ENCODE data around the gene IQGAP1. TPM values are rescaled to one million over a fixed set of nuclear protein-coding genes. Genes with fewer than 3 reads are reported as not detected.

IQGAP1 gene
- total RNA-seq, 3 donors from 2014 or later (not counting 1 experiment from before 2014, with no cell fraction given), result 431 to 493 (median 446) TPM

DNA sequence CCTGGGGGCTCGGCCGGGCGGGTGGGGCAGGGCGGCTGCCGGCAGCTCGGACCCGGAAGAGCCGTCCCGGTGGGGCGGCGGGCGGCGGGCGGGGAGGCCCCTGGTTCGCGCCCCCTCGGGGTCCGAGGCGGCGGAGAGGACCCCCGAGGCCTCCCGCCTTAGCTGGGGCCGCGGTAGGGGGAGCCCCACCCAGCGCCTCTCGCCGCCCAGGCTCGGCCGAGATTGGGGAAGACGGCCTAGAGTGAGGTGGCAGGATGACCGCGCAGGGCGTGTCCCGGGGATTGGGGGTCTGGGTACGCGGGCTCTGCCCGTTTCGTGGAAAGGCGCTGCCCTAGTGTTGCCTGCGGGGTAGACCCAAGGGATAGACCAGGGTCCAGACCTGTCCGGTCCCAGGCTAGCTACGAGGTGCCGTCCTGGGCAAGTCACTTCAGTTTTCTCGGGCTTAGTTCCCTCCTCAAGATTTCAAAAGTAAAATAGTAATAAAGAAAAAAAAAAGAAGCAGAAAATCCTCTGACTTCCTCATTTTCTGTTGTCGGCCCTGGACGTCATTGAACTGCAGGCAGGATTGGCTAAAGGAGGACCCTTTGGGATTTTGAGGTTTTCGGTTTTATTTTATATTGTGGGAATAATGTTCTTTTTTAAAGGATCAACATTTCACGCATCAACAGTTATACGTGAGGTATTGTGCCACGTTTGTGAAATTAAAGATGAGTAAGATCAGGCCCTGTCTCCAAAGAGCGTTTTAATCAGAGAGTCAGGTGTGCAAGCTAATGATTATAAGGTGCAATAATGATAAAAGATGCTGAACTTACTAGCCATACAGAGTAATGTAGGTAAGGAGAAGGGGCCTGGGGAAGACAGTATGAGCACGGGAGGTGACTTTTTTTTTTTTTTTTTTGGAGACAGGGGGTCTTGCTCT lies 679 bp downstream of the IQGAP1 start:
- Histone ChIP-seq H3K4me1 (ENCODE audit: control insufficient read depth, insufficient read depth, low read length) (peaks cover 42% of the 10 kb centered on the region), H3K4me3 (ENCODE audit: low read length) (peak overlapping the region; percentile 97), H3K27ac (ENCODE audit: low read length) (peak overlapping the region; percentile 97), H3K36me3 (ENCODE audit: control insufficient read depth, insufficient read depth, low read length) (peaks cover 30% of the 10 kb centered on the region), H3K9me3 (ENCODE audit: control insufficient read depth, insufficient read depth, low read length) (no peaks in the 10 kb centered on the region), H3K27me3 (ENCODE audit: control insufficient read depth, insufficient read depth, low read length) (no peaks in the 10 kb centered on the region)
- Mint-ChIP-seq H3K9me3 (no peaks in the 10 kb centered on the region), H3K27me3 (ENCODE audit: low read depth in 2 of 2) (no peaks in the 10 kb centered on the region), H3K4me1 (peaks cover 57 to 64% of the 10 kb centered on the region in 2 donors), H3K36me3 (peaks cover 13% of the 10 kb centered on the region), H3K4me3 (peak overlapping the region; percentile 96), H3K27ac (peak overlapping the region; percentile 53 to 96)
- peak; percentile 64 to 70 for DNase-seq
- ATAC-seq, result peak; percentile 32 to 60 (median 37)
- intact Hi-C loops (cut with micrococcal nuclease), result loop anchor here (1.0 to 2.0 kb wide), 3 partner anchors 12 to 31 kb away; no protein-coding TSS in a partner anchor
- TF ChIP-seq, protein P1, sequence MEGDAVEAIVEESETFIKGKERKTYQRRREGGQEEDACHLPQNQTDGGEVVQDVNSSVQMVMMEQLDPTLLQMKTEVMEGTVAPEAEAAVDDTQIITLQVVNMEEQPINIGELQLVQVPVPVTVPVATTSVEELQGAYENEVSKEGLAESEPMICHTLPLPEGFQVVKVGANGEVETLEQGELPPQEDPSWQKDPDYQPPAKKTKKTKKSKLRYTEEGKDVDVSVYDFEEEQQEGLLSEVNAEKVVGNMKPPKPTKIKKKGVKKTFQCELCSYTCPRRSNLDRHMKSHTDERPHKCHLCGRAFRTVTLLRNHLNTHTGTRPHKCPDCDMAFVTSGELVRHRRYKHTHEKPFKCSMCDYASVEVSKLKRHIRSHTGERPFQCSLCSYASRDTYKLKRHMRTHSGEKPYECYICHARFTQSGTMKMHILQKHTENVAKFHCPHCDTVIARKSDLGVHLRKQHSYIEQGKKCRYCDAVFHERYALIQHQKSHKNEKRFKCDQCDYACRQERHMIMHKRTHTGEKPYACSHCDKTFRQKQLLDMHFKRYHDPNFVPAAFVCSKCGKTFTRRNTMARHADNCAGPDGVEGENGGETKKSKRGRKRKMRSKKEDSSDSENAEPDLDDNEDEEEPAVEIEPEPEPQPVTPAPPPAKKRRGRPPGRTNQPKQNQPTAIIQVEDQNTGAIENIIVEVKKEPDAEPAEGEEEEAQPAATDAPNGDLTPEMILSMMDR (IDR thresholded peaks at IDR 0.05), result no peak
- 2% methylated on average over 51 of the region's 52 CpGs for WGBS (ENCODE audit: insufficient coverage)

DNA sequence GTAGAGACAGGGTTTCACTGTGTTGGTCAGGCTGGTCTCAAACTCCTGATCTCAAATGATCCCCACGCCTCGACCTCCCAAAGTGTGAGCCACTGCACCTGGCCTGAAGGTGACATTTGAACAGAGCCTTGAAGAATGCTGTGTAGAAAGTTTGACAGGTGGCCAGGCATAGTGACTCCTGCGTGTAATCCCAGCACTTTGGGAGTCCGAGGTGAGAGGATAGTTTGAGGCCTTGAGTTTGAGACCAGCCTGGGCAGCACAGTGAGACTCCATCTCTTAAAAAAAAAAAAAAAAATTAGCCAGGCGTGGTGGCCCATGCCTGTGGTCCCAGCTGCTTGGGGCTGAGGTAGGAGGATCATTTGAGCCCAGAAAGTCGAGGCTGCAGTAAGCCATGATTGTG lies 1.5 kb downstream of the IQGAP1 start:
- H3K27ac ChIP-seq (ENCODE audit: low read length), result peak overlapping the region; percentile 97
- H3K36me3 ChIP-seq (ENCODE audit: control insufficient read depth, insufficient read depth, low read length), result peaks cover 30% of the 10 kb centered on the region
- intact Hi-C loops (cut with micrococcal nuclease), result loop anchor here (2.0 kb wide), 1 partner anchor 19 kb away; no protein-coding TSS in a partner anchor
- ATAC-seq (no peak), DNase-seq (no peak)
- H3K4me3 ChIP-seq (ENCODE audit: low read length), result peak overlapping the region; percentile 97
- Mint-ChIP-seq H3K36me3 (peaks cover 13% of the 10 kb centered on the region), H3K4me1 (peaks cover 63 to 68% of the 10 kb centered on the region in 2 donors), H3K9me3 (no peaks in the 10 kb centered on the region), H3K27ac (peak overlapping the region; percentile 53 to 96), H3K27me3 (ENCODE audit: low read depth in 2 of 2) (no peaks in the 10 kb centered on the region), H3K4me3 (peak overlapping the region; percentile 96)
- TF ChIP-seq, protein P1 (IDR thresholded peaks at IDR 0.05), result no peak
- WGBS (ENCODE audit: insufficient coverage), result 54% methylated on average over 6 of the region's 6 CpGs
- no peaks in the 10 kb centered on the region for H3K9me3 ChIP-seq (ENCODE audit: control insufficient read depth, insufficient read depth, low read length)
- no peaks in the 10 kb centered on the region for H3K27me3 ChIP-seq (ENCODE audit: control insufficient read depth, insufficient read depth, low read length)
- H3K4me1 ChIP-seq (ENCODE audit: control insufficient read depth, insufficient read depth, low read length), result peaks cover 50% of the 10 kb centered on the region

DNA sequence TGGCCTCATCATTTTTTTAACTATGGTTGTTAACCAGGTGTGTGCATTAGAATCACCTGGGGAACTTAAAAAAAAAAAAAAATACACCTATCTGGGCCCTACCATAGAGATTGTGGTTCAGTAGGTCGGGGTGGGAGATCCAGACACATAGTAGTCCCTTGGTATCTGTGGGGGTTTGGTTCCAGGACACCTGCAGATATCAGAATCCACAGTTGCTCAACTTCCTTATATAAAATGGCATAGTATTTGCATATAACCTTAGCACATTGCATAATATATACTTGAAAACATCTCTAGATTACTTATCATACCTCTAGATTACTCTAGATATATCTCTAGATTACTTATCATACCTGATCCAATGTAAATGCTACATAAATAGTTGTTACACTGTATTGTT lies 5.0 kb downstream of the IQGAP1 start:
- Mint-ChIP-seq H3K36me3 (peaks cover 13% of the 10 kb centered on the region), H3K27me3 (ENCODE audit: low read depth in 2 of 2) (no peaks in the 10 kb centered on the region), H3K27ac (peak overlapping the region; percentile 53 to 96), H3K9me3 (no peaks in the 10 kb centered on the region), H3K4me1 (peaks cover 72 to 85% of the 10 kb centered on the region in 2 donors), H3K4me3 (peak overlapping the region; percentile 14)
- Histone ChIP-seq H3K27me3 (ENCODE audit: control insufficient read depth, insufficient read depth, low read length) (no peaks in the 10 kb centered on the region), H3K9me3 (ENCODE audit: control insufficient read depth, insufficient read depth, low read length) (no peaks in the 10 kb centered on the region), H3K27ac (ENCODE audit: low read length) (no peak overlapping the region), H3K4me1 (ENCODE audit: control insufficient read depth, insufficient read depth, low read length) (peaks cover 55% of the 10 kb centered on the region), H3K36me3 (ENCODE audit: control insufficient read depth, insufficient read depth, low read length) (peaks cover 34% of the 10 kb centered on the region), H3K4me3 (ENCODE audit: low read length) (no peak overlapping the region)
- intact Hi-C loops (cut with micrococcal nuclease), result no loop called here
- DNase-seq (no peak), ATAC-seq (no peak)
- TF ChIP-seq, protein P1 (IDR thresholded peaks at IDR 0.05), result no peak
- WGBS (ENCODE audit: insufficient coverage), result 60% methylated on average over 1 of the region's 1 CpG
